C4-2B (cell line): ENCODE measurements around the gene ADGRG6.

ENCODE experiments used
- H3K27ac ChIP-seq: fragments of 450-650 bp; 2 replicates; pipeline ENCODE4 v1.5.1; 2017
- CTCF ChIP-seq: fragments of 450-650 bp; conservative IDR thresholded peaks from 2 replicates; pipeline ENCODE4 v1.5.1; 2017; ENCODE audit warnings: mild to moderate bottlenecking
- ZFX ChIP-seq: fragments of 450-650 bp; IDR thresholded peaks from 2 replicates; pipeline ENCODE4 v1.6.1; 2017

Gene ADGRG6

DNA sequence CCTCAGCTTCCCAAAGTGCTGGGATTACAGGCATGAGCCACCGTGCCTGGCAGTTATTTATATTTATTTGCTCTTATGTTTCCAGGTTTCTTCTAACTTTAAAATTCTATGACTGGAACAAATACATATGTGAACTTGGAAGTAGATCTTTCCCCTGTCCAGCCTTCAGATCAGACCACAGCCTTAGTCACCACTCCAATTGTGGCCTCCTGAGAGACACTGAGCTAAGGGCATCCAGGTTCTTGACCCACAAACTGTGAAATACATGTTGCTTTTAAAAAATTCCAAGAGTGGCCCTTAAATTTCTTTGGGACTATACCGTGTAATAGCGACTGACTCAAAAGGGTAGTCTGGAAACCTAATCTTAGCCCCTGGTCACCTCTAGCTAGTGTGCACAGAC, 1.5 kb upstream of the ADGRG6 start:
- TF ChIP-seq ZFX = no peak
- no peak for TF ChIP-seq CTCF
- H3K27ac ChIP-seq = peak overlapping the region; percentile 88; the same call in 1 of the 2 replicates

- peak overlapping the region; percentile 88 for H3K27ac ChIP-seq
Observed at GRCh38 chr6:142300758-142301650, 803 bp upstream of the ADGRG6 start.

DNA sequence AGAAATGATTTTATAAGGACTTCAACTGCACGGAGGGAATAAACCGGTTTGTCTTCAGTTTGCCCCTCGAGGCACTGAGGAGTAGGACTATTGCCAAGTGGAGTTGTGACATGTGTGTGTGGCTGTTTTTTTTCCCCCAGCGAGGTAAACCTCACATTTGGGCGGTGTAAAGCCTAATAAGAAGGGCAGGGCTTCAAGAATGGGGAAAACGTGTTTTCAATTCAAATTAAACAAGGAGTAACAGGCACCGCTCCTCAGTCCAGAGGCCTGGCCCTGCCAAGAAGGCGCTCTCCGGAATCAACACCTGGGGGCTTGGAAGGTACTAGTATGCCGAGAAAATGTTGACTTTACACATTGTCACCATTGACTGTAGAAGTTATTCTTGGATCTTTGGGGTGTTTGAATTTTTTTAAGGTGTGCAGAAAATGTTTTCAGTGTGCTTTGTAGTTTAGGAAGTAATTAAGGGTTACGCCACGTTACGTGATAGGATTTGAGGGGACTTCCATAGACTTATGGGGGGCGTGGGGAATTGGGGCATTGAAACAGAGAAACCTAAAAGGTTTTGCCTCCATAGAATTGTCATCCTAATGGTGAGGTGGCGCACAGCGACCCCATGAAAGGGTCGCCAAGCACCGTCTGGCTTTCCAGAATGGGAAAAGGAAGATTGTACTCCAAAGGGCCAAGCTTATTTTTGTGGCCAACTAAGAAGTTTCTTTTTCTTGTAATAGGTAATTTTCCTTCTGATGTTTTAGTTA, 791 bp downstream of the ADGRG6 start:
- H3K27ac ChIP-seq = peak overlapping the region; percentile 88
- TF ChIP-seq CTCF (no peak), ZFX (no peak)

More at GRCh38 chr6:142300758-142301650, 803 bp upstream of the ADGRG6 start:
- no peak for TF ChIP-seq ZFX
- TF ChIP-seq CTCF = no peak

DNA sequence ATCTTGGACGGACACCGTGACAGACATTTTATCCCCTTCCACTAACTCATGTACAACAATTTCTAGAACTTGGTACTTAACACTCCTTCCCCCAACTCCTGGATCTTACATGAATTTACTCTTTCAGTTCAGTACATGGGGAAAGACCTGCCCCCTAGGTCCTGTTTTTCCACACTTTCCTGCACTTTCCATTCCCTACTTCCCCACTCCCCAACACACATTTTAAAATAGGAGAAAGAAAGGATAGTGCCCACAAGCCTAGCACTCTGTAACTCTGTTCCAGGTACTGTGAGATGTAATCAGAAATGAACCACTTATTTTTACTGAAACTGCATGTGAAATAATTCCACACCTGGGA, 1.3 kb downstream of the ADGRG6 start:
- no peak for TF ChIP-seq CTCF
- H3K27ac ChIP-seq = peak overlapping the region; percentile 88; the same call in 1 of the 2 replicates

- TF ChIP-seq ZFX = no peak
- TF ChIP-seq CTCF = no peak
- no peak overlapping the region for H3K27ac ChIP-seq
Observed at GRCh38 chr6:142304241-142304640, 2.4 kb downstream of the ADGRG6 start.

GRCh38 chr6:142306736-142307135, 4.9 kb downstream of the ADGRG6 start:
- TF ChIP-seq ZFX (no peak), CTCF (no peak)
- H3K27ac ChIP-seq = no peak overlapping the region
